ENCODE results near the gene SYNE4. TPM values are rescaled to one million over a fixed set of nuclear protein-coding genes. Genes with fewer than 3 reads are reported as not detected.

Gene SYNE4
- total and polyA plus RNA-seq, 2 of the 13 experiments (the other 11 are each of a cell fraction or from before 2014, with no cell fraction given) = 13.7 to 23.0 TPM

GRCh38 chr19:35958660-35959039 is 50.0 kb downstream of the SYNE4 start:
- no peaks in the 10 kb centered on the region for H3K4me1 ChIP-seq (ENCODE audit: insufficient read depth, low read length)
- H3K27ac ChIP-seq (ENCODE audit: extremely low read length, insufficient read depth, low read length) = no peak overlapping the region
- POLR2A ChIA-PET = no interaction called here
- H3K36me3 ChIP-seq (replicated peaks in 1 of 2; ENCODE audit: control insufficient read depth in 1 of 2, insufficient read depth in 2 of 2, low read length in 2 of 2) = no peaks in the 10 kb centered on the region
- peaks cover 5% of the 10 kb centered on the region; the same call in 1 of the 2 replicates for H4K20me1 ChIP-seq (ENCODE audit: insufficient read depth, low read length)
- DNase-seq (ENCODE audit: low spot score) (no peak), ATAC-seq (no peak), FAIRE-seq (no peak)
- intact Hi-C loops (cut with micrococcal nuclease; ENCODE audit: unreplicated experiment) (no loop called here), in situ Hi-C loops (cut with HindIII; ENCODE audit: extremely low pct_ligation_motif_present, low pct_unique_long_range_greater_than_20kb) (no loop called here)
- no TSS peak for BruUV-seq (replicated peaks)
- H3K79me2 ChIP-seq (ENCODE audit: insufficient read depth, low read length) = no peaks in the 10 kb centered on the region
- H3K4me2 ChIP-seq (ENCODE audit: low read depth, low read length) = no peak overlapping the region
- H3K9me3 ChIP-seq (ENCODE audit: low read length) = no peaks in the 10 kb centered on the region
- H3K9ac ChIP-seq (ENCODE audit: insufficient read depth, low read depth, low read length) = no peak overlapping the region
- peaks cover 4 to 35% of the 10 kb centered on the region in 2 experiments; a peak in 4 of 5 replicates for H3K27me3 ChIP-seq (ENCODE audit: control insufficient read depth in 1 of 2, insufficient read depth in 2 of 2, low read length in 2 of 2)
- WGBS (ENCODE audit: low lambda C conversion rate) = 35% methylated on average over 11 of the region's 15 CpGs
- H2AFZ ChIP-seq (ENCODE audit: low read length) = no peak overlapping the region
- CTCF ChIA-PET (ENCODE audit: low intra/inter-chr PET ratio, low total read pairs) = no interaction called here
- H3K4me3 ChIP-seq (replicated peaks in 1 of 3; ENCODE audit: insufficient read depth in 1 of 3, low read depth in 2 of 3, low read length in 3 of 3) = no peak overlapping the region
- no peak for TF ChIP-seq FOXK1 (CRISPR knock-in tag; IDR thresholded peaks at IDR 0.05; ENCODE audit: borderline replicate concordance, low read depth)
- no peak for TF ChIP-seq ZFP41 (CRISPR knock-in tag; IDR thresholded peaks at IDR 0.05; ENCODE audit: borderline replicate concordance)
- TF ChIP-seq PRPF4 (IDR thresholded peaks at IDR 0.05; ENCODE audit: low read depth, low read length, poor library complexity, severe bottlenecking) = no peak
- TF ChIP-seq ZNF407 (CRISPR knock-in tag; IDR thresholded peaks at IDR 0.05; ENCODE audit: not compliant biosample characterization) = no peak
- no peak for TF ChIP-seq ZNF597 (CRISPR knock-in tag; IDR thresholded peaks at IDR 0.05)
- no peak for TF ChIP-seq GABPB1 (CRISPR knock-in tag; IDR thresholded peaks at IDR 0.05)
- no peak for TF ChIP-seq RFX1 (IDR thresholded peaks at IDR 0.05)
- TF ChIP-seq RARG (CRISPR knock-in tag; IDR thresholded peaks at IDR 0.05; ENCODE audit: low read depth) = no peak
- no peak for TF ChIP-seq ATF3 (CRISPR knock-in tag; IDR thresholded peaks at IDR 0.05)
- TF ChIP-seq ZNF431 (CRISPR knock-in tag; IDR thresholded peaks at IDR 0.05; ENCODE audit: borderline replicate concordance, low read depth) = no peak
- TF ChIP-seq ZSCAN20 (CRISPR knock-in tag; IDR thresholded peaks at IDR 0.05; ENCODE audit: borderline replicate concordance) = no peak
- no peak for TF ChIP-seq ARNTL (CRISPR knock-in tag; IDR thresholded peaks at IDR 0.05)
- TF ChIP-seq KLF6 (CRISPR knock-in tag; IDR thresholded peaks at IDR 0.05) = no peak

Measured in HepG2 (cell line).